Heart left ventricle (tissue), 16 donors: ENCODE data around the gene ROPN1L. TPM values are rescaled to one million over a fixed set of nuclear protein-coding genes. Genes with fewer than 3 reads are reported as not detected.
"Not testable (repeated sequence)": the region's sequence is repeated elsewhere in the genome, so short reads cannot be mapped to it uniquely, and the experiment has no call there.

Experiments
- ATAC-seq, 4 donors: fragments of 200-7000 bp; cut with Tn5 transposase; one replicate each; pipeline ENCODE4 v1.9.1; 2020 to 2022; ENCODE audit warnings: moderate library complexity in 4 of 4, mild to moderate bottlenecking in 3 of 4, moderate number of reproducible peaks in 1 of 4
- DNase-seq, 5 donors: peaks; one replicate each; pipeline ENCODE4 v3.0.0-alpha.2; 2020
- H3K27ac ChIP-seq, 12 donors: fragments of 200-600 bp; sonication (generic) in 4 of 12; one replicate each; pipeline versions ENCODE4 v1.5.0 to v1.8.0; 2016 to 2022; ENCODE audit warnings: mild to moderate bottlenecking in 2 of 12
- H3K27me3 ChIP-seq, 9 donors: fragments of 200-600 bp; sonication (generic) in 2 of 9; one replicate each; pipeline versions ENCODE4 v1.5.1 to v1.8.0; 2016 to 2022; ENCODE audit warnings: mild to moderate bottlenecking in 3 of 9
- H3K36me3 ChIP-seq, 9 donors: fragments of 200-600 bp; sonication (generic) in 2 of 9; one replicate each; pipeline versions ENCODE4 v1.5.0 to v1.8.0; 2018 to 2022; ENCODE audit warnings: mild to moderate bottlenecking in 2 of 9
- H3K4me1 ChIP-seq, 12 donors: fragments of 200-600 bp; sonication (generic) in 4 of 12; one replicate each; pipeline versions ENCODE4 v1.5.0 to v1.8.0; 2016 to 2022; ENCODE audit warnings: mild to moderate bottlenecking in 3 of 12
- H3K4me3 ChIP-seq, 12 donors: fragments of 200-600 bp; sonication (generic) in 4 of 12; one replicate each; pipeline versions ENCODE4 v1.5.0 to v1.8.0; 2017 to 2022; ENCODE audit warnings: mild to moderate bottlenecking in 9 of 12, moderate library complexity in 4 of 12
- H3K9me3 ChIP-seq, 12 donors: fragments of 200-600 bp; sonication (generic) in 4 of 12; one replicate each; pipeline versions ENCODE4 v1.5.0 to v1.8.0; 2016 to 2022; ENCODE audit warnings: mild to moderate bottlenecking in 1 of 12
- CTCF ChIP-seq, 12 donors: fragments of 200-600 bp; sonication (generic) in 4 of 12; IDR thresholded peaks; one replicate each; pipeline versions ENCODE4 v1.5.0 to v1.8.0; 2018 to 2022; ENCODE audit warnings: antibody characterized with exemption in 12 of 12, mild to moderate bottlenecking in 5 of 12
- POLR2A ChIP-seq, 2 donors: fragments of 450-650 bp; IDR thresholded peaks; one replicate each; pipeline ENCODE4 v1.6.1; 2017; ENCODE audit warnings: antibody characterized with exemption in 2 of 2, mild to moderate bottlenecking in 2 of 2, moderate library complexity in 2 of 2
- WGBS, 4 donors: extraction: QIAGEN DNeasy Blood & Tissue Kit in 2 of 4; methylation state at CpG; one replicate each; pipeline versions ENCODE4 v1.1.5 to v1.1.7; 2013 to 2018; 5-methylcytosine and 5-hydroxymethylcytosine counted together
- intact Hi-C, 10 donors: fragments of 100-400 bp; cut with DNase I; formaldehyde crosslinking; loops; one replicate each; pipeline versions ENCODE4 v1.11.1 to v1.14.2; 2022
- microRNA-seq, 4 donors: library from miRNA; unstranded; fragments of <30 nt; microRNA quantifications; one replicate each; pipeline versions ENCODE4 to v1.2.0, GENCODE V29; 2017 to 2020
- polyA plus RNA-seq, 2 donors: library from polyadenylated mRNA; stranded (reverse); fragments of 200-250 nt; gene quantifications; one replicate each; pipeline ENCODE4 v1.2.3, GENCODE V29; 2013
- total RNA-seq, 9 donors: library from RNA; depleted of rRNA in 2 of 9; stranded (reverse); fragments of >200 nt in 2 of 9; fragmentation: NEBNext Ultra II Directional in 3 of 9; extraction: Animal tissue kit (Norgen Biotek cat#: 25700) in 3 of 9; gene quantifications; one replicate each; pipeline versions ENCODE4 v1.1.0 to v1.2.4, GENCODE V29; 2016 to 2023
- donor health status: ischemic (EF 13 %, LVEDD 7.1; RV severe dilation, severe dysfunction).
- donor health status: healthy with polysubstance abuse.
- donor health status: DM: no; HTN: yes; CAD: no.
- donor health status: DM: no; HTN: no; CAD: no.
- donor health status: ischemic (EF 25% LVEDD 6.9; RV normal size, moderate dysfunction).
- donor health status: ischemic (EF 25% LVEDD 5.7; RV mildly dilated, moderate dysfunction).
- donor health status: healthy.
- donor health status: DM: yes; HTN: yes; CAD: no.
- donor health status: ischemic (EF 35%, LVEDD 5.7; RV mildly dilated, moderate dysfunction).
- donor health status: nonischemic (EF 11% LVEDD 7.7; RV severe dilation, severe dysfunction).
- donor health status: DM: yes; HTN: yes; CAD: no.
- donor health status: PGD.
- donor health status: ischemic (EF 29% LVEDD 5.4; RV normal size, mild dysfunction).
- donor health status: nonischemic (EF 23%, LVEDD 6.1; RV moderate dilation, normal function).

ROPN1L gene
- total and polyA plus RNA-seq, 11 donors = 0.14 to 0.81 (median 0.46) TPM; not detected in 4

GRCh38 chr5:10509575-10509974 is 67.9 kb downstream of the ROPN1L start:
- WGBS, 4 donors = 83 to 93% (median 87%) methylated on average over 9 of the region's 9 CpGs
- Histone ChIP-seq H3K4me1 (peaks cover 0 to 7% (median 0%) of the 10 kb centered on the region in 12 donors), H3K9me3 (no peaks in the 10 kb centered on the region), H3K27me3 (no peaks in the 10 kb centered on the region), H3K4me3 (no peak overlapping the region), H3K36me3 (no peaks in the 10 kb centered on the region), H3K27ac (no peak overlapping the region)
- intact Hi-C loops = no loop called here
- TF ChIP-seq CTCF (IDR thresholded peaks at IDR 0.05) (no peak), POLR2A (IDR thresholded peaks at IDR 0.05) (no peak)
- no peak for DNase-seq
- no peak for ATAC-seq

- H3K9me3 ChIP-seq = peaks cover 0 to 6% (median 0%) of the 10 kb centered on the region in 12 donors
These were observed 70.3 kb downstream of the ROPN1L start for GRCh38 chr5:10511741-10512640.

GRCh38 chr5:10513501-10514442 is 72.1 kb downstream of the ROPN1L start:
- no peaks in the 10 kb centered on the region for H3K27me3 ChIP-seq
- ATAC-seq = no peak
- intact Hi-C loops = loop anchor here in 1 of 10 donors (5.0 kb wide), 1 partner anchor 39 kb away; no protein-coding TSS in a partner anchor
- peaks cover 0 to 6% (median 0%) of the 10 kb centered on the region in 12 donors for H3K9me3 ChIP-seq
- DNase-seq = no peak
- TF ChIP-seq CTCF (IDR thresholded peaks at IDR 0.05) = no peak
- TF ChIP-seq POLR2A (IDR thresholded peaks at IDR 0.05) = no peak
- H3K27ac ChIP-seq = no peak overlapping the region
- no peaks in the 10 kb centered on the region for H3K36me3 ChIP-seq
- no peak overlapping the region for H3K4me3 ChIP-seq
- H3K4me1 ChIP-seq = peaks cover 0 to 6% (median 0%) of the 10 kb centered on the region in 12 donors
- 53 to 64% (median 61%) methylated on average over 10 of the region's 10 CpGs for WGBS, 4 donors

More at GRCh38 chr5:10511741-10512640, 70.3 kb downstream of the ROPN1L start:
- Histone ChIP-seq H3K4me1 (peaks cover 0 to 6% (median 0%) of the 10 kb centered on the region in 12 donors), H3K36me3 (no peaks in the 10 kb centered on the region), H3K4me3 (no peak overlapping the region), H3K27ac (no peak overlapping the region), H3K27me3 (no peaks in the 10 kb centered on the region)
- intact Hi-C loops = loop anchor here in 1 of 10 donors (5.0 kb wide), 1 partner anchor 40 kb away; no protein-coding TSS in a partner anchor
- TF ChIP-seq CTCF (IDR thresholded peaks at IDR 0.05) = no peak
- WGBS, 4 donors = 75 to 90% (median 86%) methylated on average over 10 of the region's 10 CpGs
- DNase-seq (no peak), ATAC-seq (no peak)

GRCh38 chr5:10514572-10514971 is 72.9 kb downstream of the ROPN1L start:
- not testable (repeated sequence) for H3K9me3 ChIP-seq, ATAC-seq, H3K4me3 ChIP-seq, H3K36me3 ChIP-seq, DNase-seq, H3K27me3 ChIP-seq, H3K4me1 ChIP-seq, H3K27ac ChIP-seq
- intact Hi-C loops = loop anchor here in 1 of 10 donors (5.0 kb wide), 1 partner anchor 38 kb away; no protein-coding TSS in a partner anchor
- WGBS, 4 donors = 90 to 97% (median 94%) methylated on average over 8 of the region's 8 CpGs

Small RNAs within 50 kb of the gene (microRNA-seq; reads per million reads assigned to microRNA genes)
- gene MIR6131 = 0 reads per million in 4 donors

Other genes with a start within 250 kb of the ROPN1L start
- 10 to 100 TPM in 7 of 9 donors, 1 to 10 TPM in 2; 8.1 to 20.1 (median 14.0) TPM for gene ATPSCKMT, start 192.0 kb upstream of the ROPN1L start, total RNA-seq
- gene ATPSCKMT, start 192.0 kb upstream of the ROPN1L start, polyA plus RNA-seq = 10 to 100 TPM; 10.5 to 11.6 TPM
- gene CCT5, start 191.6 kb upstream of the ROPN1L start, total RNA-seq = 100 to 1,000 TPM in 5 of 9 donors, 10 to 100 TPM in 4; 83.5 to 156 (median 108) TPM
- gene CCT5, start 191.6 kb upstream of the ROPN1L start, polyA plus RNA-seq = 100 to 1,000 TPM in 1 of 2 donors, 10 to 100 TPM in 1; 73.1 to 318 TPM
- gene CMBL, start 134.0 kb upstream of the ROPN1L start, total RNA-seq = 10 to 100 TPM; 12.4 to 53.5 (median 29.0) TPM
- 10 to 100 TPM; 20.8 to 32.5 TPM for gene CMBL, start 134.0 kb upstream of the ROPN1L start, polyA plus RNA-seq
- gene MARCHF6, start 88.2 kb upstream of the ROPN1L start, total RNA-seq = 100 to 1,000 TPM; 108 to 192 (median 161) TPM
- 10 to 100 TPM; 39.3 to 91.6 TPM for gene MARCHF6, start 88.2 kb upstream of the ROPN1L start, polyA plus RNA-seq
- gene ANKRD33B, start 122.2 kb downstream of the ROPN1L start, total RNA-seq = 10 to 100 TPM in 3 of 9 donors, 1 to 10 TPM in 6; 1.7 to 33.8 (median 5.2) TPM
- gene ANKRD33B, start 122.2 kb downstream of the ROPN1L start, polyA plus RNA-seq = 1 to 10 TPM in 1 of 2 donors, under 1 TPM in 1; 0.98 to 1.2 TPM